ENCODE measurements around the gene GRID1.

The GRID1 gene

DNA sequence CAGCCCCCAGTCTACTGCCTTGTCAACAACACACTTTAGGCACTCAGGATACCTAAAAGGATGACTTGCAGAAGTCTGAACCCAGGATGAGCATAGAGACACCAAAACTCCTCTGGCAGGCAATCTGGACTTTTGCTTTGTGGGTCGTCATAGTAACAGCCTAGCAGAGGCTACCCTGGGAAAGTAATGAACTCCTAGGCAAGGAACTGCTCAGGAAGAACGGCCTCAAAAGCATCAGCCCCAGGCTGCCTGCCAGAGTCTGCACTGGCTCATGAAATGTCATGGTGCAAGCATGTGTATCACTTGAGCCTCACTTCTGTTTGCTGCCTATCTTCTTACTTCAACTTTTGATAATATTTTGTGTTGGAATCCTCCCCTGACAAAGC lies 715.1 kb downstream of the GRID1 start:
- no peak for DNase-seq

DNA sequence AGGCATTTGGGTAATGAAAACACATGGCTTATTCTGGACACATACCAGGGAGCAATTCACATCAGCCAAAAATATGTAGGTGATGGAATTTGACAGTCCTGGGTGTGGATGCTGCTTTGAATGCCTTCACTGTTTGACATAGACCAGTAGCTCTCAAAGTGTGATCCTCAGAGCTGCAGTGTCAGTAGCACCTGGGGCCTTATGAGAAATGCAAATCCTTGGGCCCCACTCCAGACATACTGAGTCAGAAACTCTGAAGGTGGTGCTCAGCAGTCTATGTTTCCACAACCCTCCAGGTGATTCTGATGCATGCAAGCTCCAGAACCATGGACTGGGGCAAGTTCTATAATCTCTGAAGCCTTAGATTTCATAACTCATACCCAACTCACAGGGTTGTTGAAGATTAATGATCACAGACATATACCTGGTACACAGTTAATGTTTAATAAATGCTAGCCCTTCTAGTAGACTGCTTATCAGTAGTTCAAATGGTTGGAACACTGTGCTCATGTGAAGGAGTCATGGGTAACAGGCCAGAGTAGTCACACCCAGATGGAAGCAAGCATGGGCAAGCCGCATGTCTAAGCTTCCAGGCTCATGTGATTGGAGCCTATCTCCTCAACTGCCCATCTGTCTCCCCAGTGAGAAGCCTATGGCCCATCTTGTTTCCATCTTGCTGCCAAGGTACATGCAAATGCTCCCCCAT lies 715.7 kb downstream of the GRID1 start:
- DNase-seq = no peak

DNA sequence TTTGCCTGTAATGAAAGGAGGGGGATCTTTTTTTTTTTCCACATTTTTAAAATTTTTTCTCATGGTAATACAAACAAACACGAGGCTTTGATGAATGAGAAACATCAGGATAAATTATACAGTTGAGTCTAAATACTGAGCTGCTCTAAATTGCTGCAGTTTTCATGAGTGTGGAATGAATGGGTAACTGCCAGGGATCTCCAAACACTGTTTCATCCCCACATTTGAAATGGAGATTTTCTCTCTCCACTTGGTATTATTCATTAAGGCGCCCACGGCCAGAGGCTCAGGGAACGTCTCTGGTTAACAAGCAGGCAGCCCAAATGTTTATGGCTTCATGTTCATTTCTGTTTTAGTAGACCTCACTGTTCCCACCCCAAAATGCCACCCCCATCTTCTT lies 717.1 kb downstream of the GRID1 start:
- no peak for DNase-seq

DNA sequence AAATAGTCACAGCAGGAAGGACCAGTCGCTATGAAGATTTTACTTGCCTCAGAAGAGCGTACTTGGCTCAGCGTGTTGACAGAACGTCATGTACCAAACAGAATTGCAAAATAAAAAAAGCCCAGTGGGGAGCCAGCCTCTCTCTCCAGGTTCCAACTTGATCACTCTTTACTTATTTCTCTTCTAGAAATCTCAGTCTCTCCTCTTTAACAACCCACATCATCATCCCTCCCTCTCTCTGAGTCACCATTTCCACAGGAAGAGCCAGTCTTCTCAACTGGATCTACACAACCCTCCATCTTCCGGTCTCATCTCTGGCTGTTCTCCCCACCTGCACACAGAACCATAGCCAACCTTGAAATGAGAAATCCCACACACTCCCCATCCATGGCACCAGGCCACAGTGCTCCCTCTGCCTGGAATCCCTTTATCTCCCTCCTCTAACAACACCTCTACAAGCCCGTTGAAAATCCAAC lies 718.3 kb downstream of the GRID1 start:
- DNase-seq = no peak

DNA sequence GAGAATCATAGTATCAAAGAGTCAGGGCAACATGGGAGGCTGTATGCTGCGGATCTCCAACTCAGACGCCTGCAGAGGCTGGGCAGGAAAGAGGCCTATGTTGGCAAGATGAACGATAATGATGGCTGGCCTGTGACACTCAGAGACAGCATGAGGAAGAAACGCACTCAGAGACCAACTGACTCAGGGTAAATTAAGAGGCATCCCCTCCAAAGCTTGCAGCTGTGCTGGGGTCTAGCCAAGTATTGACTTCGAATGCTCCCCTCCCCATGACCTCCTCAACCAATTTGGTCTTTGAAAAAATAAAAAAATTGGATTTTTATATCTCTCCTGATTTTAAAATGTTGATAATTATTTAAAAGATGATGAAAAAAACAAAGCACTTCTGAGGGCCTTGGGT lies 718.9 kb downstream of the GRID1 start:
- DNase-seq = no peak

DNA sequence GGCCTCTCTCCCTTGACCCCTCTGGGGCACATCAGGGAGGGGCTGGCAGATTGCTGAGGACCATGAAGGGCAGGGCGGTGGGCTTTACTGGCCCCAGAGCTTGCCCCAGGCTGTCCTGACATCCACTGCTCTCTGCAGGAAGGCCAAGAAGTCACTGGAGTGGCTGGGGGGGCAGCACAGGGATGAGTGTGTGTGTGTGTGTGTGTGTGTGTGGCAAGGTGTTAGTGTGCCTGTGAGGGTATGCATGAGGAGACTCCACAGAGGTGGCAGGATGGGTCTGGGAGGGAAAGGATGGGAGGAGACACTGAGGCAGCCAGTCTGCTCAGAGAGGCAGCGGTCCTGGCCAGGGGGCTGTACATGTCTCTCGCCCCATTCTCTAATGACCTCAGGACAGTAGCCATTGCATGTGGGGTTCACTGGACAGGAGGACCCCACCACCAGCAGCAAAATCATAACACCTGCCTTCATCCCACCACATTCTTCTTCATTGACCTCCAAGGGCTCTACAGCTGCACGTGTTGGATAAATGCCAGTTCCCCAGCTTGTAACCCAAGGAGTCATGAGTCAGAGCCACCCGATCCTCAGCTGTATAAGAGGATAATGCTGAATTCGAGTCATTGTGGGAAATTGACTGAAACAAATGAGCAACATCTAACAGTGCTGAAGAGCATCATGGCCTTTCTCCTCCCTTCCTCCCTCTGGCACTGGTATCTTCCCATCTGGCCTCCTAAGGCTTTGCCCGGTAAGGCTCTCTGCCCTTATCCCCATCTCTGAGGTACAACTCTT lies 720.5 kb downstream of the GRID1 start:
- DNase-seq = peak; percentile 38

DNA sequence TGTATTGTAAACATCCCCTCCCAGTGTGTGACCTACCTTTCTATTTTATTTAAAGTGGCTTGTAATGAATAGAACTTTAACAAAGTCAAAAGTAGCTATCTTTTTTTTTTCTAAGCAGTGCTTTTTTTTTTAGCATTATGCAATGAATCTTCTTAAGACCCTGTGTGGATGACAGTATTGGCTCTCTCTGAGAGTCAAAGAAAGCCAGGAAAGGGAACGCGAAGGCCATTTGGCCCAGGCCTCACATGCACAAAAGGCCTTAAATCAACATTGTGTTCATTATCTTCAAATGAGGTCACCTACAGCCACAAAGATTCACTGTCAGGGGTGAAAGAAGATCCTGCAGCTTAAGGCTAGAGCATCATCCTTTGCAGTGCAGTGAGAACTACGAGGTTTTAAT lies 721.5 kb downstream of the GRID1 start:
- DNase-seq = no peak

DNA sequence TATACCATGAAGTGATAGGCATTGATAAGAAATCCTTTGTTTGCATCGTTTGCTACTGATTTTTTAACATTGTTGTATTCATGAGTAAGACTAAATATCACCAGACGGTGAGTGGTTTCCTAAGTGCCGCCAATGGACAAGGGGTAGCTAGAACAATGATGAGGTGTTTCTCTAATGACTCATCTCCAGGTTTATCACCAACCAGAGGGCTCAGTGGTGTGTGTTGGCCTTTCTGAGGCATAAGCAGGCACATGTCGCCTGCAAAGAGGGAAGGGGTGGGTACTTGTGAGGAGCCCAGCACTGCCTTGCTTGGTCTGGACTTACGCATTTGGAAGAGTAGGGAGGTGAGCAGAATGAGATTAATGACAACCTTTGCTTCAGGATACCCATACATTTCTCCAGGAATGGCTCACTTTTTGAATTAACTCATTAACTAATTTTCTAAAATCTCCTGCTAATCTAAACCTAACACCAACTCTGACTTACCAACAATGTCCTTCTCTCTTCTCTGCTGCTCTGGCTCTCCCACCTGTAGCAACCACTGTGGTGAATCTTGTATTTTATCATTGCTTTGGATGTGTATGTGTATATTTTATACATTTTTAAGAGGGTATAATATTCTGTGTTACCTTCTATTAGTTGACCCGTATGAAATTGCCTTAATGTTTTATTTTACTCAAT lies 722.6 kb downstream of the GRID1 start:
- DNase-seq = no peak

DNA sequence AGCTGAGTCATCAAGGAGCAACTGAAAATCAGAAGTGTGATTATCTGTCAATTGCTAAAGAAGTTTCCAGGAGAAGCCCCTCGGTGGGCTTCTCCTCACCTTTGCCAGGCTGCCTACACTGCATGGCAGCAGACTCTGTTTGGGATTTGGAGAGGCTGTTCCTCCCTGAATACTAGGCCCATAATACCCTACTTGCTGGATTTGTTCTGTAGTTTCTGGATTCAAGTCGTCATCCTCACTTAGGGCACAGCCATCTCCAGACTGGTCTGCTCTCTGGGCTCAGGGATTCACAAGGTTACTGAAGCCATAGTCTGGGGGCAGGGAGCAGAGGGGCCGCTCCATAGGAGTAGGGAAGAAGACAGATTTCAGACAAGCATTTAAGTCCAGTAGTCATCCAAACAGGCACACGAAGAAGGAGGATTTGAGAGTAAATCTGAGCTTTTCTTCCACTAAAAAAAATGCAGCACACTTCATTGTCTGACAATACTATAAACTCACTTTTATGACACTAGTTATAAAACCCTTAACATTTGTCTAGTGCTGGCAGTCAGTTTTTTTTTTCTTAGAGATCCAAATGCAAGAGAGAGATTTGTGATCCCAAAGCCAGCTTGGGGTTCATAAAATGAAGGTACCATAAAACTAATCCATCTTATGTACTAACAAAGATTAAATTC lies 723.3 kb downstream of the GRID1 start:
- no peak for DNase-seq

DNA sequence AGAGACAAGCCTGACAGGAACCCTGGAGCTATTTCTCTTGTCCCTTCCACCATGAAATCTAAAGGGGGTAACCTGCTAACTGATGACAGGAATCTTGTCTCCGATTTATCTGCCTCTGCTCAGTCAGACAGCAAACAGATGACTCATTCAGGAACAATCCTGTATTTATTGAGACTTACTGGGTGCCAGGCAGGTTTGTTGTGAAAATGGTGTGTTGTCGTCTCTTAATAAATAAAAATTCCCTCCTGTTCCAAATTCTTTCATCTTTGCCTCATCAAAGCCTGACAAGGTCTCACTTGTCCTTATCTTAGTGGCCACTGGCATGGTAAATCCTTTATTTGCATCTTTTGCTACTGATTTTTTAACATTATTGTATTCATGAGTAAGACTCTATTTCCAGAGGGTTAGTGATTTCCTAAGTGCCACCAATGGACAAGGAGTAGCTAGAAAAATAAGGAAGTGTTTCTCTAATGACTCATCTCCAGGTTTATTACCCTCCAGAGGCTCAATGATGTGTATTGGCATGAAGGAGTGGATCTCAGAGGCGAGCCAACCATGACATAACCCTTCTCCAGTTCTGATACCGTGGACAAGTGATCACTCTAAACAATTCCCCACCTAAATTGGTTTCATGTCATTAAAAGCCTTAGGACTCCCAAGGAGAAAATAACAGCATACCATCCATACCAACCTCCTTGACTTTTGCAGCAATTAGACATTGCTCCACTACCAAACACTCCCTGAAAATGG lies 724.0 kb downstream of the GRID1 start:
- peak; percentile 83 for DNase-seq

DNA sequence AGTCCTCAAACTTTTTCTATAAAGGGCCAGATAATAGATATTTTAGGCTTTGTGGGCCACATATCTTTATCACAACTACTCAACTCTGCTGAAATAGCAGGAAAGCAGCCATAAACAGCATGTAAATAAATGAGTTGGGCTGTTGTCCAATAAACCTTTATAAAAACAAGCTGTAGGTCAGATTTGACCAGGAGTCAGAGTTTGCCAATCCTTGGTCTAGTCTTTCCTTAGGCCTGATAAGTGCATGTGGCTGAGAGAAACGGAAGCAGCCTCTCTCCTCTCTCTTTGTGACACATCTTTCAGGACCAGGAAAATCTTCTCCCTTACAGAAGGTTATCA lies 724.5 kb downstream of the GRID1 start:
- DNase-seq = no peak

DNA sequence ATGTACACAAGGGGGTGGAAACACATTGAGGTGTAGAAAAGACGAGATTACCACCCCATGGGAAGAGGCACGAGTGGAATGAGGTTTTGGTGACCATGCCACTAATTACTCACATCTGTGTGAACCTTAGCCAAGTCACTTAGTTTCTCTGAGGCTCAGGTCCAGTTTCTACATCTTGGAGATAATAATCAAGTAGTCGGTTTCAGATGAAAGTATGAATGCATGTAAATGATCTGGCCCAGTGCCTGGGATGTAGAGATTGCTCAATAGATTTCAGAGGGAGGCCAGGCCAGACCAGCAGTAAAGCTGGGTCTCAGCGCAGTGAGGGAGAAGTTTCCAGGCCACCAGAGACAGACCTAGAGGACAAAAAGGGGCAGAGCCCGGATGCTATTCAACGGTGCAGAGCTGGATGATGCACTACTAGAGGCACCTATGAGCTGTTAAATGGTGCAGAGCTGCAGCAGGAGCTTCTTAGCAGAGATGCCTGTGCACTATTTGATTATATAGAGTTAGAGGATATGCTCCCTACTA lies 725.1 kb downstream of the GRID1 start:
- DNase-seq = no peak

DNA sequence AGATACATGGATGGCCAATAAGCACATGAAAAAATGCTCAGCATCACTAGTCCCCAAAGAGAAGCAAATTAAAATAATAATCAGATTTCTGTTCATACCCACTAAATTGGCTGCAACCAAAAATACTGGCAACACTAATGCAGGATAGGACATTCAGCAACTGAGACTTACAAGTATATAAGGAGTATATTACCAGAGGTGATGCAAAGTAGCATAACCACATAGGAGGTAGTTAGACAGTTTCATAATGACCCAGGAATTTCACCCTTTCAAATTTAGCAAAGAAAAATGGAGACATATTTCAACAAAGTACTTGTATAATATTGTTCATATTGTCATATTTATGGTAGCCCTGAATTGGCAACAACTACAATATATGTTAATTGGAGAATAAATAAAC lies 727.8 kb downstream of the GRID1 start:
- DNase-seq = no peak

DNA sequence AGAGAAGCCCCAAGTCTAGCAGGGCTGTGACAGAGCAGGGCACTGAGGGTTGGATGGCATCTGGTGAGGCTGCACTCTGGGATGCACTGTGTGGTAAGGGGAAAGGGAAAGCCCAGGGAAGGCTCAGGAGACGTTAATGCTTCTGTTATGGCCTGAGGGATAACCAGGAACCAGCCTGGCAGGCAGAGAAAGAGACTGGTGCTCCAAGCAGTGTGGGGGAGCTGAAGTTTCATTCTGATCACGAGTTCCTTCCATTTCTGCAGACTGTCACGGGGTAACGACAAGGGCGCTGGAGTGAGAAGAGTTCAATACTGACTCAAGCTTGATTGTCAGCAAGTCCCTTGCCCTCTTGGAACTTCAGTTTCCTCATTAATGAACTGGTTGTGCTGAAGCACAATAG lies 730.9 kb downstream of the GRID1 start:
- no peak for DNase-seq

DNA sequence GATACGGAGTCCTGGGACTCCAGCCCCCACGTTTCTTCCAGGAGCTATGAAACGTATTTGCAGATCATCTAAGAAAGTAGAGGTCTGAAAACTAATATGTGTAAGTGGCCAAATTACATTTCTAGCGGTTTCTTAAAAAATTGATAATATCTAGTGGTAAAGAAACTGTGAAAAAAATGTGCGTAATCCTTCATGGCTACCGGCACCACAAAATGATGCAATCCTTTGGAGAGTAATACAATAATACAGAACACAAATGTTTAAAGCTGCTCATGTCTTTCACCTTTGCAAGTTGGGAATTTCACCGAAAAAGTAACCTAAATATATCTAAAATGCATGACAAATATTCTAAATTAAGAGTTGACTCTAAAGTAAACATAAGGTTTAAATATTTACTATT lies 742.1 kb downstream of the GRID1 start:
- no peak for DNase-seq

DNA sequence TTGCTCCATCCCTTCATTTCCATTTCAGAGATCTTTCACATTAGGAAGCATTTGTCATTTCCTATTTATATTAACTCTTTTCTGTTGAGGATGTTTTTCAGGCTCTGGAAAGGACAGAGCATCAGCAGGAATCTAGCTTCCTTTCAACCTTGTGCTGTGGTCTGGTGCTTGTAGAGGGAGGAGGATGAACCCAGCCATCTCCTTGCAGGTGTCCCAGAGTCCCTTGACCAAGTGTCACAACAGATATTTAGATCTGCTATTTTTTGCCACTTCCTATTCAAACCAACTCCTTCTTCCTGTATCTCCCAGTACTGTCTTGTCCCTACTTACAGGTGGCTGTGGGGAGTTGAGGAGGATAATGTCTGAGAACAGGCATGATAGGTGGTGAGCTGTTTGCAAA lies 742.8 kb downstream of the GRID1 start:
- no peak for DNase-seq

DNA sequence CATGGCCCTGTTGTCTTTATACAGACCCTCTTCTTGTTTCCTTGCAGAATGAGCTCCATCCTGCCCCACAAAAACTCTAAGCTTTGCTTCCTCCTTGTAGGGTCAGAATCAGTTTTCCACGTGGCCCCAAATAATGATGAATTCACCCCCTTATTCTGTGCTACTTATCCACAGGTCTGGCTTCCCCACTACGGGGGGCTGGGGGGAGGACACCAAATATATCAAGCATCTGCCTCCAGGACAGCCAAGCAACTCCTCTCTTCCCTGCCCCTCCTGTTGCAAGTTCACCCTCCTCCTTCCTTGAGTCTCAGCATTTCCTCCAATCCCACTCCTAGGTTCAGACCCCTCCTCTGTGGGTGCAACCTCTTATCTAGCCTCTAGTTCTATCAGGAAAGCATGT lies 743.3 kb downstream of the GRID1 start:
- no peak for DNase-seq

DNA sequence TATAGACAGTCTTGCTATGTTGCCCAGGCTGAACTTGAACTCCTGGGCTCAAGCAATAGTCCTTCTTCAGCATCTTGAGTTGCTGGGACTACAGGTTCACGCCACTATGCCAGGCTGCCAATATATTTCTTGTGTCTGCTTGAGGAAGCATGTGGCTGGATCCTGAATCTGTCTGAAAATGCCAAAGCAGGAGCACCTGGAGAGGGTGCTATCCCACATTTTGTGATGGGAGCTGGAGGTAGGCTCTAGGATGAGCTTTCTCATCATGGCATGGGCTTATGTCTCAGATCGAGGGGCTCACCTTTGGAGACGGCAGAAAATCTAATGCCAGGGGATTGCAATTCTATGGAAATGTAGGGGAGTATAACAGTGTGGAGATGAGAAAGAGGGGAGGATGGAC lies 744.2 kb downstream of the GRID1 start:
- DNase-seq = no peak

DNA sequence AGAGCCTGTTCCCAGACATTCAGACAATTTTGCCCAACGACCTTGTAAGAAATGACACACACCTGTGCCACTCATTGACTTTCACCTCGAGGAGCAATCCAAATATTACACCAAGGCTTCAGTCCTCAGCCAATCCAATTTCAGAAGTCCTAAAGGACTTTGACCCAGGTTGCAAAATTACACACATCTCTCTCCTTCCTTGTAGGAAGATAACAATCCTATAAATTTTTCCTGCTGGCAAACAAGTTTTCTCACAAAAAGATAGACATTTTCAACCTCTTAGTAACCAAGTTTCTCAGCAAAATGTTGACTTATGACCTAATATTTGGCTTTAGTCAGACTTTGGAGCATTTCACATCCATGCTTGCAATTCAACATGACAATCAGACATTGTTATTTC lies 745.0 kb downstream of the GRID1 start:
- no peak for DNase-seq

DNA sequence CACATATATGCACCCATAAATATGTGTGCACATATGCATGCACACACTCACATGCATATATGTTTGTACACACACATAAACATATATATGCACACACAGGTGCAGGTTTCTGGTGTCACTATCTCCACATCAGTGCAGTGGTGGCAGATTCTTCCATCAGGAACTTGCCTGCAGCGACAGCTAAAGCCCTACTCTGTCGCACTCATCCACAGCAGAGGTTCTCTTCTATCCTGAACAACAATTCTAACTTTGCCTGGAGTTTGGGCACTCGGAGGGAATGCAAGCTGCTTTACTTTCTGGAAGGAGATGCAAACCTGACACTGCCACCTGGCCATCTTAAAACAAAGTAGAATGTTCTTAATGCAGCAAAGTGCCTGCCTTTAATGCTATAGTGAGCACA lies 745.8 kb downstream of the GRID1 start:
- no peak for DNase-seq

DNA sequence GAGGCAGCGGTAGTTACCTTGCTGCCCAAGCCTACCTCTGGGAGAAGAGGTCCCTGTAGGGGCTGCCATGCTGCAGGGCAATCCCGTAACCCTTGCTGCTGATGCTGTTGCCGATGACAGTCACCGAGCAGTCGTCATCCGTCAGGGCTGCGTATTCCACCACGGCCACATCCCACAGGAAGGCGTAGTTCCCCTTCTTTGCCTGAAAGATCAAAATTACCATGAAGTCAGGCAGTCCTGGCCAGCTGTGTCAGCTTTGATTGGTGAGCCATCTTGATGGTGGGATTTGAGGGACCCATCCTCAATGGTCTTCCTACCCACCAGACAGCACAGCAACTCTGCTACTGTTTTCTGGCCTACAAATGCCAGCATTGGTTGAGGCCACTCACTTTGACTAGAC lies 746.8 kb downstream of the GRID1 start:
- no peak for DNase-seq

DNA sequence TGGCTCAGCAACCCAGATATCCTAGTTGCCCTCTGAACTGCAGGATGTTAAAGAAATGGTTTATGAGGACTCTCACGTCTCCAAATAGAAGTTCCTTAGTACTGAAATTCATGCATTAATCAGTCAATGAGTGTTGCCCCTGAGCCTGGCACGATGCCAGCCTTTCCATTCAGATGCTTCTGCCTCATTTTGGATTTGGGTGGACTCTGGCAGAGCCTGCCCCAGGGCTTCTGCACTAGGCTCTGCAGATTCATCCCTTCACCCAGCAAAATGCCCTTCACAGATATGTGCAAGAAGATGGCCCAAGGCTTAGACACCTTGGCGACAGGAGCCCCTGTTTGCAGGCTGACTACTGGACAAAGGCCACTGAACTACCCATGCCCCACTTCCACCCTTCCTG lies 747.8 kb downstream of the GRID1 start:
- no peak for DNase-seq

All from DMS79 (cell line).